Fibroblast of peridontal ligament (primary cell): ENCODE results near the gene KCNK13.
"Not testable (repeated sequence)": the region's sequence is repeated elsewhere in the genome, so short reads cannot be mapped to it uniquely, and the experiment has no call there.

Experiments
- DNase-seq: peaks from one replicate; pipeline ENCODE4 v3.0.0-alpha.2; 2010; ENCODE audit errors: extremely low read depth

The KCNK13 gene

GRCh38 chr14:90193925-90194324, 132.1 kb downstream of the KCNK13 start:
- DNase-seq = no peak

- no peak for DNase-seq
These were observed 132.9 kb downstream of the KCNK13 start for GRCh38 chr14:90194706-90195105.

GRCh38 chr14:90198541-90199060, 136.8 kb downstream of the KCNK13 start:
- DNase-seq = no peak

GRCh38 chr14:90200546-90200945, 138.8 kb downstream of the KCNK13 start:
- DNase-seq = not testable (repeated sequence)

- no peak for DNase-seq
These were observed 139.6 kb downstream of the KCNK13 start for GRCh38 chr14:90201344-90201743.

GRCh38 chr14:90204516-90204915, 142.7 kb downstream of the KCNK13 start:
- DNase-seq = no peak

GRCh38 chr14:90213099-90213748, 151.4 kb downstream of the KCNK13 start:
- DNase-seq = no peak

- DNase-seq = no peak
These were observed 166.7 kb downstream of the KCNK13 start for GRCh38 chr14:90228478-90228877.

- not testable (repeated sequence) for DNase-seq
These were observed 168.1 kb downstream of the KCNK13 start for GRCh38 chr14:90229942-90230341.
